Suprapubic skin (tissue), 4 donors: Measurements from ENCODE around the gene PRXL2B. TPM values are rescaled to one million over a fixed set of nuclear protein-coding genes. Genes with fewer than 3 reads are reported as not detected.

Source experiments
- DNase-seq, 2 donors: peaks; one replicate each; pipeline ENCODE4 v3.0.0-alpha.2; 2019; ENCODE audit warnings: low spot score in 2 of 2
- H3K27ac ChIP-seq: fragments of 200-600 bp; sonication (generic); one replicate; pipeline ENCODE4 v1.5.1; 2019
- H3K27me3 ChIP-seq: fragments of 200-600 bp; sonication (generic); one replicate; pipeline ENCODE4 v1.5.1; 2019
- H3K36me3 ChIP-seq: fragments of 200-600 bp; sonication (generic); one replicate; pipeline ENCODE4 v1.5.1; 2019
- H3K4me1 ChIP-seq: fragments of 200-600 bp; sonication (generic); one replicate; pipeline ENCODE4 v1.5.1; 2019
- H3K4me3 ChIP-seq: fragments of 200-600 bp; sonication (generic); one replicate; pipeline ENCODE4 v1.5.1; 2019; ENCODE audit warnings: mild to moderate bottlenecking
- H3K9me3 ChIP-seq: fragments of 200-600 bp; sonication (generic); one replicate; pipeline ENCODE4 v1.5.1; 2019
- CTCF ChIP-seq, 2 donors: fragments of 200-600 bp in 1 of 2; fragments of 450-650 bp in 1 of 2; sonication (generic) in 1 of 2; IDR thresholded peaks; one replicate each; pipeline ENCODE4 v1.5.1; 2016 to 2019; ENCODE audit warnings: antibody characterized with exemption in 2 of 2, mild to moderate bottlenecking in 1 of 2, moderate library complexity in 1 of 2
- EP300 ChIP-seq: sonication (generic); formaldehyde crosslinking; IDR thresholded peaks from one replicate; pipeline ENCODE4 v1.6.1; 2017; ENCODE audit warnings: antibody characterized with exemption
- POLR2A ChIP-seq, 2 donors: fragments of 450-650 bp; IDR thresholded peaks; one replicate each; pipeline ENCODE4 v1.6.1; 2017; ENCODE audit warnings: antibody characterized with exemption in 2 of 2, mild to moderate bottlenecking in 2 of 2, moderate library complexity in 2 of 2
- POLR2AphosphoS5 ChIP-seq, 3 donors: sonication (generic); formaldehyde crosslinking; IDR thresholded peaks; one replicate each; pipeline ENCODE4 v1.6.1; 2017; ENCODE audit warnings: antibody characterized with exemption in 3 of 3
- WGBS: methylation state at CpG from one replicate; pipeline ENCODE4 v1.1.5; 2018; 5-methylcytosine and 5-hydroxymethylcytosine counted together
- total RNA-seq, 4 donors: library from RNA; depleted of rRNA; stranded (reverse); fragments of >200 nt; gene quantifications; one replicate each; pipeline ENCODE4 v1.1.0, GENCODE V29; 2016

PRXL2B gene
- total RNA-seq, 4 donors from 2014 or later: 9.7 to 16.3 (median 10.7) TPM

GRCh38 chr1:2628191-2628932 is 41.8 kb downstream of the PRXL2B start:
- TF ChIP-seq POLR2A (IDR thresholded peaks at IDR 0.05): no peak
- no peak for TF ChIP-seq CTCF (IDR thresholded peaks at IDR 0.05)
- no peak for TF ChIP-seq POLR2AphosphoS5 (IDR thresholded peaks at IDR 0.05)
- no peak for TF ChIP-seq EP300
- DNase-seq: no peak
- whole genome bisulfite sequencing: 29% methylated on average over 4 of the region's 46 CpGs
- Histone ChIP-seq H3K4me1 (peaks cover 16% of the 10 kb centered on the region), H3K27me3 (peaks cover 77% of the 10 kb centered on the region), H3K4me3 (no peak overlapping the region), H3K36me3 (no peaks in the 10 kb centered on the region), H3K9me3 (no peaks in the 10 kb centered on the region), H3K27ac (no peak overlapping the region)

DNA sequence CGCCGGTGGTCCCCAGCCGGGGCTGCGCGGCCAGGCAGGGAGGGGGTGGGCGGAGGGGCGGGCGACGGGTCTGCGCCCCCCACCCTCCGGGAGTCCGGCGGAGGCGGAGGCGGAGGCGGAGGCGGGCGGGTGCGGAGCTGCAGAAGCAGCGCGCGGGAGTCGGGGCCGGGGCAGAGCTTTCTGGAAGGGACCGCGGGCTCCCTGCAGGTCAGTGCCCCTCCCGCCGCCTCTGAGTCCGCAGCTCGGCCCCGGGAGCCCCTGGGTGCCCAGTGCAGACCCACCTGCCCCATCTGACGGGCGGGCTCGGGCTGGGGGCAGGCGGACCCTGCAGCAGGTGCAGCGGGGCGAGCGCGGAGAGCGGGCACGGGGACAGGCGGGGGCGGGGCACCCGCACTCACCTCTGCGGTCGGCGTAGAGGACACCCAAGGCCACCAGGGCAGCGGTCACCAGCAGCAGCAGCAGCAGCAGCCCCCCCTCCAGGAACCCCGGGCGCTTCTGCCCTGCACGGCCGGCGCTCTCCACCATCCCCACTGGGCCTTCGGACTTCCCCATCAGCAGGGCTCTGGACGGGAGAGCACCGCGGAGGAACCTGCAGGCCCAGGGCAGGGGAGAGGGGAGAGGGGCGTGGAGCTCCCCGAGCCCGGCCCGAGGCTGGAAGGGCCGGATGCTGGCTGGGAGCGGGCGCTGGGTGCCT is 42.5 kb downstream of the PRXL2B start:
- DNase-seq: no peak
- H3K4me1 ChIP-seq: peaks cover 19% of the 10 kb centered on the region
- WGBS: 3% methylated on average over 6 of the region's 64 CpGs
- no peaks in the 10 kb centered on the region for H3K36me3 ChIP-seq
- H3K9me3 ChIP-seq: no peaks in the 10 kb centered on the region
- H3K27ac ChIP-seq: no peak overlapping the region
- no peak overlapping the region for H3K4me3 ChIP-seq
- peaks cover 84% of the 10 kb centered on the region for H3K27me3 ChIP-seq
- TF ChIP-seq POLR2A (IDR thresholded peaks at IDR 0.05) (no peak), POLR2AphosphoS5 (IDR thresholded peaks at IDR 0.05) (no peak), EP300 (no peak), CTCF (IDR thresholded peaks at IDR 0.05) (no peak)

DNA sequence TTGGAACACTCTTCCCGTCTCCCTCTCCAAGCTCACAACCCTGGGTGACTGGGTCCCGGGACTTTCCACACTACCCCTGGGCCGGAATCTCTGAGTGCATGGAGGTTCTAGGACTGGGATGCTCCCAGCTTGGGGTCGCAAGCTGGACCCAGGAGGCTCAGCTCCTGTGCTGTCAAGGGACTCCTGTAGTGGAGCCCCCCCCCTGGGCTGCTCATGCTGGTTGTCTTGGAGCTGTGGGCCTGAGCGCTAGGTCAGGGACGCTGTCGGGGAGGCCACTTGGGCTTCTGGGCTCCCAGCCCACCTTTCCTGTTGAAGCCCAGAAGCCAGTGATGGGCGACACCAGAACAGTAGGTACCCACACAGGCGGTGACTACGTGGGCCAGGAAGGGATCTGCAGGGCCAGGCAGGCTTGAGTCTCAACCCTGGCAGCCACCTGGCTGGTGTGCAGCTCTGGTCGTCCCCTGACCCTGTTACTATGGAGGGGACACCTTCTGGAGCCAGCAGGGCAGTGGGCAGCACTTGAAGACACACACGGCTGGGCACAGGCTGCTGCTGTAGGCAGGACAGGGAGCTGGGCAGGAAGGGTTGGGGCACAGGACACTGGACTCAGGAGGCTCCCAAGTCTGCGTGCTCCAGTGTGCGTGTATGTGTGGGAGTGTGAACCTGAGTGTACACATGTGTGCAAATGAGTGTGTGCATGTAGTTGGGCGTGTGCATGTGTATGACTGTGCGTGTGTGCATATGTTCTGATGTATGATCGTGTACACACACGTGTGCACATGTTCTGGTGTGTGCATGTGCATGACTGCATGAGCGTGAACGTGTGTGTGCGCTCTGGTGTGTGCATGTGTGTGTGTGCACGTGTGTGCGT is 43.3 kb downstream of the PRXL2B start:
- H3K27ac ChIP-seq: no peak overlapping the region
- no peak for DNase-seq
- peaks cover 88% of the 10 kb centered on the region for H3K27me3 ChIP-seq
- no peaks in the 10 kb centered on the region for H3K36me3 ChIP-seq
- 87% methylated on average over 18 of the region's 23 CpGs for WGBS
- no peak overlapping the region for H3K4me3 ChIP-seq
- H3K4me1 ChIP-seq: peaks cover 19% of the 10 kb centered on the region
- H3K9me3 ChIP-seq: no peaks in the 10 kb centered on the region
- no peak for TF ChIP-seq CTCF (IDR thresholded peaks at IDR 0.05)
- no peak for TF ChIP-seq EP300
- no peak for TF ChIP-seq POLR2AphosphoS5 (IDR thresholded peaks at IDR 0.05)
- TF ChIP-seq POLR2A (IDR thresholded peaks at IDR 0.05): no peak

DNA sequence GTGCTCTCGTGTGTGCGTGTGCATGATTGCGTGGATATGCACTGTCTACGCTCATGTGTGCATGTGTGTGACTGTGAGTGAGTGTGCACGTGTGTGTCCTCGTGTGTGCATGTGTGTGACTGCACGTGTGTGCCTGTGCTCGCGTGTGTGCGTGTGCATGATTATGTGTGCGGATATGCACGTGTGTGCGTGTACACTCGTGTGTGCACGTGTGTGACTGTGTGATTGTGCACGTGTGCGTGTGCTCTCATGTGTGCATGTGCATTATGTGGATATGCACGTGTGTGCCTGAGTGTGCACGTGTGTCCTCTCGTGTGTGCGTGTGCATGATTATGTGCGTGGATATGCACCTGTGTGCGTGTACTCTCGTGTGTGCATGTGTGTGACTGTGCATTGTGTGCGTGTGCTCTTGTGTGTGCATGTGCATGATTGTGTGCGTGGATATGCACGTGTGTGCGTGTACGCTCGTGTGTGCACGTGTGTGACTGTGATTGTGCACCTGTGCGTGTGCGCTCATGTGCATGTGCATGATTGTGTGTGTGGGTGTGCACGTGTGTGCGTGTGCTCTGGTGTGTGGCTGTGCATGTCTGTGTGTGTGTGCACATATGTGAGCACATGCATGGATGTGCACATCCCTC is 44.0 kb downstream of the PRXL2B start:
- 94% methylated on average over 29 of the region's 35 CpGs for WGBS

More for the DNA sequence above, 44.0 kb downstream of the PRXL2B start:
- peaks cover 19% of the 10 kb centered on the region for H3K4me1 ChIP-seq
- H3K36me3 ChIP-seq: no peaks in the 10 kb centered on the region
- H3K27me3 ChIP-seq: peaks cover 86% of the 10 kb centered on the region
- no peak for DNase-seq
- TF ChIP-seq POLR2A (IDR thresholded peaks at IDR 0.05): no peak
- TF ChIP-seq POLR2AphosphoS5 (IDR thresholded peaks at IDR 0.05): no peak
- TF ChIP-seq CTCF (IDR thresholded peaks at IDR 0.05): no peak
- TF ChIP-seq EP300: no peak
- H3K4me3 ChIP-seq: no peak overlapping the region
- H3K27ac ChIP-seq: no peak overlapping the region
- H3K9me3 ChIP-seq: no peaks in the 10 kb centered on the region
